GM10248 (cell line): ENCODE measurements around the gene TXNL4B.

Experiments used
- CTCF ChIA-PET: fragments of 300-600 bp; sonication (Branson Sonifier 250); formaldehyde crosslinking; extraction: SDS; loops from one replicate; lab custom pipeline; 2021; ENCODE audit warnings: antibody characterized with exemption; lab: Yijun Ruan, JAX
- POLR2A ChIA-PET: fragments of 350-650 bp; sonication (Branson Sonifier 250); formaldehyde crosslinking; extraction: SDS; loops from one replicate; lab custom pipeline; 2020; ENCODE audit warnings: antibody characterized with exemption; lab: Yijun Ruan, JAX
- DNase-seq: peaks from one replicate; pipeline ENCODE4 v3.0.0; 2012; ENCODE audit errors: extremely low spot score
- CTCF ChIP-seq: IDR thresholded peaks from 2 replicates; pipeline ENCODE4 v1.5.1; 2012; ENCODE audit warnings: mild to moderate bottlenecking, low read depth; ENCODE audit errors: extremely low read depth, missing control alignments, control extremely low read depth

The TXNL4B gene

GRCh38 chr16:72109966-72110530, 16.6 kb upstream of the TXNL4B start:
- POLR2A ChIA-PET: no interaction called here
- CTCF ChIA-PET: no interaction called here
- DNase-seq: no peak
- no peak for TF ChIP-seq CTCF

GRCh38 chr16:72109300-72109699, 15.9 kb upstream of the TXNL4B start:
- no peak for DNase-seq
- TF ChIP-seq CTCF: no peak
- CTCF ChIA-PET: interaction anchor here (1.5 kb wide), 1 partner anchor 12 kb away, joined by 4 read pairs; no protein-coding TSS in a partner anchor
- POLR2A ChIA-PET: no interaction called here

GRCh38 chr16:72108353-72109102, 15.1 kb upstream of the TXNL4B start:
- DNase-seq: peak; percentile 8
- POLR2A ChIA-PET: no interaction called here
- CTCF ChIA-PET: interaction anchor here (0.7 to 1.5 kb wide), 2 partner anchors 11 to 12 kb away, joined by 3 to 4 read pairs; no protein-coding TSS in a partner anchor
- no peak for TF ChIP-seq CTCF

GRCh38 chr16:72107371-72107770, 14.0 kb upstream of the TXNL4B start:
- no peak for TF ChIP-seq CTCF
- DNase-seq: no peak
- POLR2A ChIA-PET: no interaction called here
- CTCF ChIA-PET: no interaction called here

GRCh38 chr16:72105978-72106377, 12.6 kb upstream of the TXNL4B start:
- no peak for TF ChIP-seq CTCF
- ChIA-PET POLR2A (no interaction called here), CTCF (no interaction called here)
- no peak for DNase-seq

GRCh38 chr16:72104905-72105304, 11.5 kb upstream of the TXNL4B start:
- ChIA-PET POLR2A (no interaction called here), CTCF (no interaction called here)
- TF ChIP-seq CTCF: no peak
- peak; percentile 13 for DNase-seq
